HL-60/S4 (cell line): ENCODE results near the gene SCAF11.

ENCODE experiments used
- in situ Hi-C: fragments of 300-500 bp; cut with MboI; formaldehyde crosslinking; loops from 2 replicates; pipeline ENCODE4 v1.14.3; 2022; ENCODE audit warnings: low sequenced_read_pairs

The SCAF11 gene

GRCh38 chr12:45980540-45980939, 9.8 kb downstream of the SCAF11 start:
- in situ Hi-C loops = no loop called here

GRCh38 chr12:45978108-45978507, 12.3 kb downstream of the SCAF11 start:
- in situ Hi-C loops = no loop called here

GRCh38 chr12:45977620-45978019, 12.8 kb downstream of the SCAF11 start:
- in situ Hi-C loops = no loop called here

GRCh38 chr12:45975506-45975905, 14.9 kb downstream of the SCAF11 start:
- in situ Hi-C loops = no loop called here

- in situ Hi-C loops = no loop called here
Observed at GRCh38 chr12:45974883-45975282, 15.5 kb downstream of the SCAF11 start.

- in situ Hi-C loops = no loop called here
Observed at GRCh38 chr12:45974171-45974719, 16.1 kb downstream of the SCAF11 start.

GRCh38 chr12:45973526-45973925, 16.8 kb downstream of the SCAF11 start:
- in situ Hi-C loops = no loop called here

GRCh38 chr12:45970391-45970790, 20.0 kb downstream of the SCAF11 start:
- in situ Hi-C loops = no loop called here

- in situ Hi-C loops = no loop called here
Observed at GRCh38 chr12:45969084-45969483, 21.3 kb downstream of the SCAF11 start.

GRCh38 chr12:45966486-45966885, 23.9 kb downstream of the SCAF11 start:
- in situ Hi-C loops = no loop called here

- in situ Hi-C loops = no loop called here
Observed at GRCh38 chr12:45962553-45963325, 27.6 kb downstream of the SCAF11 start.

- in situ Hi-C loops = no loop called here
Observed at GRCh38 chr12:45959728-45960127, 30.6 kb downstream of the SCAF11 start.

- in situ Hi-C loops = no loop called here
Observed at GRCh38 chr12:45959025-45959424, 31.3 kb downstream of the SCAF11 start.

- in situ Hi-C loops = no loop called here
Observed at GRCh38 chr12:45948546-45948945, 41.8 kb downstream of the SCAF11 start.

GRCh38 chr12:45946435-45946834, 43.9 kb downstream of the SCAF11 start:
- in situ Hi-C loops = no loop called here

- in situ Hi-C loops = no loop called here
Observed at GRCh38 chr12:45944771-45945170, 45.6 kb downstream of the SCAF11 start.

- in situ Hi-C loops = no loop called here
Observed at GRCh38 chr12:45939759-45940158, 50.6 kb downstream of the SCAF11 start.

- in situ Hi-C loops = no loop called here
Observed at GRCh38 chr12:45938566-45938965, 51.8 kb downstream of the SCAF11 start.

GRCh38 chr12:45934956-45935355, 55.4 kb downstream of the SCAF11 start:
- in situ Hi-C loops = no loop called here

GRCh38 chr12:45933504-45933903, 56.9 kb downstream of the SCAF11 start:
- in situ Hi-C loops = no loop called here

GRCh38 chr12:45930369-45930768, 60.0 kb downstream of the SCAF11 start:
- in situ Hi-C loops = no loop called here

- in situ Hi-C loops = no loop called here
Observed at GRCh38 chr12:45928309-45928708, 62.1 kb downstream of the SCAF11 start.

GRCh38 chr12:45918818-45919217, 71.6 kb downstream of the SCAF11 start:
- in situ Hi-C loops = no loop called here
